ENCODE results near the gene VPS26A. TPM values are rescaled to one million over a fixed set of nuclear protein-coding genes. Genes with fewer than 3 reads are reported as not detected.

Gene VPS26A
- total RNA-seq, 2 experiments from 2014 or later: 32.8 to 33.0 TPM

DNA sequence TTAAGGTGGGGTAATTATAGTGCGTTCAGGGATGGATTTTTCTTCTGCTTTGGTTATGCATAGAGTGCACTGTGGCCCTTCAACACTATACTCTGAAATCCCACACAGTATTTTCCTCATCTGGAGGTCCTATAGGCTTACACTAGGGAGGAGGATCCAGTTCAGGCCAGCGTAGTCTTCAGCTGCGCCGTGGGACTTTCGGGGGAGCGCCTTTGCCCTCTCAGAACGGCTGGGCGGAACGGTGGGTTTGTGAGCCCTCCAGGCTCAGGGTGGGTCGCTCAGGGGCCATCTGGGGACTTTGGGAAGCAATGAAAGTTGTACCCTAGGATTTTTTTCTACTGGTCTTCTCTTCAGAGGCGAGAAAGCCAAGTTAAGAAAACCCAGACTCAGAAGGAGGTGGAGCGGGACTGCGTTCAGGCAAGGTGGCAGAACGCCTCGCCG is 652 bp upstream of the VPS26A start:
- CTCF ChIA-PET: interaction anchor here (0.8 to 3.8 kb wide), 6 partner anchors 13 to 134 kb away, joined by 4 to 20 read pairs (median 4); partner anchors contain the start of gene KIFBP
- no peak for DNase-seq

DNA sequence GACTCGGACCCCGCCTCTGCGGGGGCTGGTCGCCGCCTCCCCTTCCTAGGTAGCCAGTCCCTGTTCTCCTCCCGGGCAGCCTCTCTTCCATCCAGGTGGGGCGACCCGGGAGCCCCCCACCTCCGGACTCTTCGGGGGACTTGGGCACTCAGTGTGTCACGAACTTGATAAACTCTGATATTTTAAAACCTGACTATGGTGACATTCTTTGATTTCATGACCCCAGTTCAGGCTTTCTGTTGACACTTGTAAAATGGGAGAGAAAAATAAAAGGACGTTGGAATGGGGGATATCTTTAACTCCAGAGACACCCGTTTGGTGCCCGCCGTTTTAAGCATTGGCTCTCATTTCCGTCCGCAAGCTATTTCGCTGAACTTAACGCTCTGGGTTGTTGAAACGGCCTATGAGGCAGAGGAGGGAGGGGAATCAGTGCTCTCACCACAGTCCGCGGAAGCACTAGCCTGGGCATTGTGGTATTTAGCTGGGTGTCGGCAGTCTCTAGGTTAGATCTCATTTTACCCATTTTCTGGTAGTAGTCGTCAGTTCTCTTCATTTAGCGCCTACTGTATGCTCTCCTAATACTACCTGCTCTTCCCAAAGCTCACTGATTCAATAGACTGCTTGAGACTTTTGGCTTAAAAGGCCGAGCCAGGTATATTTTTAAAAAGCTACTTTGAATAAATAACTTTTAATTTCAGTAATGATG is 738 bp downstream of the VPS26A start:
- CTCF ChIA-PET: interaction anchor here (0.7 to 3.8 kb wide), 5 partner anchors 31 to 169 kb away, joined by 3 to 20 read pairs (median 4); partner anchors contain the start of gene DDX21
- Mint-ChIP-seq H3K27me3 (no peaks in the 10 kb centered on the region), H3K4me3 (peak overlapping the region; percentile 97), H3K27ac (peak overlapping the region; percentile 98), H3K9me3 (no peaks in the 10 kb centered on the region), H3K4me1 (ENCODE audit: low read depth) (peaks cover 33% of the 10 kb centered on the region), H3K36me3 (ENCODE audit: low read depth) (peaks cover 19% of the 10 kb centered on the region)
- DNase-seq (peak in 13 of 14 experiments; percentile 24 to 81 (median 35)), ATAC-seq (ENCODE audit: poor library complexity) (no peak)
- H3K4me1 ChIP-seq (ENCODE audit: insufficient read depth, low read length): peaks cover 41% of the 10 kb centered on the region
- peak overlapping the region; percentile 86 to 92 for H3K27ac ChIP-seq (ENCODE audit: low read depth in 1 of 2, low read length in 2 of 2)
- H3K36me3 ChIP-seq (ENCODE audit: insufficient read depth, low read length): no peaks in the 10 kb centered on the region
- peak overlapping the region; percentile 90 for H3K4me3 ChIP-seq (ENCODE audit: low read length)
- intact Hi-C loops (cut with DNase I, micrococcal nuclease): loop anchor here (1.0 to 5.0 kb wide), 4 partner anchors 56 to 283 kb away; partner anchors contain the start of genes SUPV3L1 (in 2 of the 2) and DDX50 (in 1 of the 2)
- no peak for TF ChIP-seq CTCF (IDR thresholded peaks at IDR 0.05)
- POLR2A ChIA-PET: interaction anchor here (0.9 to 1.5 kb wide), 4 partner anchors 35 to 225 kb away, joined by 3 to 11 read pairs (median 6); partner anchors contain the start of genes DDX21 and SUPV3L1
- no peaks in the 10 kb centered on the region for H3K27me3 ChIP-seq (ENCODE audit: control insufficient read depth in 1 of 2, insufficient read depth in 2 of 2, low read length in 2 of 2)
- no peaks in the 10 kb centered on the region for H3K9me3 ChIP-seq (ENCODE audit: control insufficient read depth in 1 of 2, insufficient read depth in 1 of 2, low read length in 2 of 2)

More for the DNA sequence above, 652 bp upstream of the VPS26A start:
- POLR2A ChIA-PET: interaction anchor here (0.7 to 1.2 kb wide), 4 partner anchors 31 to 1240 kb away, joined by 3 to 4 read pairs (median 3); partner anchors contain the start of gene SUPV3L1
- H3K4me1 ChIP-seq (ENCODE audit: insufficient read depth, low read length): peaks cover 28% of the 10 kb centered on the region
- ATAC-seq (ENCODE audit: poor library complexity): peak; percentile 11
- peak overlapping the region; percentile 92 to 95 for H3K27ac ChIP-seq (ENCODE audit: low read depth in 1 of 2, low read length in 2 of 2)
- peak overlapping the region; percentile 90 for H3K4me3 ChIP-seq (ENCODE audit: low read length)
- Mint-ChIP-seq H3K27ac (peak overlapping the region; percentile 98), H3K27me3 (no peaks in the 10 kb centered on the region), H3K9me3 (no peaks in the 10 kb centered on the region), H3K36me3 (ENCODE audit: low read depth) (peaks cover 14% of the 10 kb centered on the region), H3K4me3 (peak overlapping the region; percentile 97), H3K4me1 (ENCODE audit: low read depth) (peaks cover 25% of the 10 kb centered on the region)
- no peaks in the 10 kb centered on the region for H3K27me3 ChIP-seq (ENCODE audit: control insufficient read depth in 1 of 2, insufficient read depth in 2 of 2, low read length in 2 of 2)
- H3K36me3 ChIP-seq (ENCODE audit: insufficient read depth, low read length): no peaks in the 10 kb centered on the region
- intact Hi-C loops (cut with DNase I, micrococcal nuclease): loop anchor here (1.0 to 5.0 kb wide), 7 partner anchors 29 to 221 kb away; partner anchors contain the start of genes DDX21 (in 1 of the 2) and DDX50 (in 1 of the 2)
- no peaks in the 10 kb centered on the region for H3K9me3 ChIP-seq (ENCODE audit: control insufficient read depth in 1 of 2, insufficient read depth in 1 of 2, low read length in 2 of 2)
- no peak for TF ChIP-seq CTCF (IDR thresholded peaks at IDR 0.05)

- Mint-ChIP-seq H3K4me1 (ENCODE audit: low read depth) (peaks cover 41% of the 10 kb centered on the region), H3K27me3 (no peaks in the 10 kb centered on the region), H3K9me3 (no peaks in the 10 kb centered on the region), H3K27ac (peak overlapping the region; percentile 98), H3K4me3 (peak overlapping the region; percentile 97), H3K36me3 (ENCODE audit: low read depth) (peaks cover 19% of the 10 kb centered on the region)
- ATAC-seq (ENCODE audit: poor library complexity) (no peak), DNase-seq (no peak)
- ChIA-PET CTCF (interaction anchor here (0.9 to 1.9 kb wide), 2 partner anchors 49 to 121 kb away, joined by 3 to 5 read pairs; no protein-coding TSS in a partner anchor), POLR2A (interaction anchor here (0.9 to 1.5 kb wide), 4 partner anchors 36 to 226 kb away, joined by 3 to 11 read pairs (median 6); partner anchors contain the start of genes DDX21 and SUPV3L1)
- H3K27ac ChIP-seq (ENCODE audit: low read depth in 1 of 2, low read length in 2 of 2): no peak overlapping the region
- TF ChIP-seq CTCF (IDR thresholded peaks at IDR 0.05): no peak
- peak overlapping the region; percentile 90 for H3K4me3 ChIP-seq (ENCODE audit: low read length)
- H3K36me3 ChIP-seq (ENCODE audit: insufficient read depth, low read length): no peaks in the 10 kb centered on the region
- H3K9me3 ChIP-seq (ENCODE audit: control insufficient read depth in 1 of 2, insufficient read depth in 1 of 2, low read length in 2 of 2): no peaks in the 10 kb centered on the region
- H3K4me1 ChIP-seq (ENCODE audit: insufficient read depth, low read length): peaks cover 41% of the 10 kb centered on the region
- H3K27me3 ChIP-seq (ENCODE audit: control insufficient read depth in 1 of 2, insufficient read depth in 2 of 2, low read length in 2 of 2): no peaks in the 10 kb centered on the region
- intact Hi-C loops (cut with DNase I, micrococcal nuclease): loop anchor here in 1 of 2 experiments (2.0 to 5.0 kb wide), 2 partner anchors 55 to 282 kb away; partner anchors contain the start of gene SUPV3L1
Observed at GRCh38 chr10:69125554-69125953, 1.6 kb downstream of the VPS26A start.
